Peyer's patch (tissue), 4 donors: ENCODE measurements around the gene OLIG3. TPM values are rescaled to one million over a fixed set of nuclear protein-coding genes. Genes with fewer than 3 reads are reported as not detected.

Experiments used
- DNase-seq, 3 donors: peaks; one replicate each; pipeline ENCODE4 v3.0.0-alpha.2; 2017 to 2019
- H3K27ac ChIP-seq, 4 donors: fragments of 200-600 bp; sonication (generic); one replicate each; pipeline ENCODE4 v1.5.1; 2016 to 2019
- H3K27me3 ChIP-seq, 2 donors: fragments of 200-600 bp; sonication (generic); one replicate each; pipeline ENCODE4 v1.5.1; 2019
- H3K36me3 ChIP-seq, 3 donors: fragments of 200-600 bp; sonication (generic); one replicate each; pipeline ENCODE4 v1.5.1; 2016 to 2019
- H3K4me1 ChIP-seq, 4 donors: fragments of 200-600 bp; sonication (generic); one replicate each; pipeline ENCODE4 v1.5.1; 2016 to 2019
- H3K4me3 ChIP-seq, 4 donors: fragments of 200-600 bp; sonication (generic); 1 replicate in 3 of 4; 2 replicates in 1 of 4; pipeline ENCODE4 v1.5.1; 2016 to 2019; ENCODE audit warnings: mild to moderate bottlenecking in 1 of 4
- H3K9me3 ChIP-seq, 4 donors: fragments of 200-600 bp; sonication (generic); one replicate each; pipeline ENCODE4 v1.5.1; 2016 to 2019; ENCODE audit warnings: mild to moderate bottlenecking in 1 of 4
- CTCF ChIP-seq, 6 experiments: fragments of 450-650 bp in 4 of 6; fragments of 200-600 bp in 2 of 6; sonication (generic) in 1 of 6; IDR thresholded peaks; one replicate each; pipeline ENCODE4 v1.5.1; 2017 to 2019; ENCODE audit warnings: antibody characterized with exemption in 6 of 6, mild to moderate bottlenecking in 3 of 6, moderate library complexity in 1 of 6
- POLR2A ChIP-seq, 2 donors: fragments of 450-650 bp; IDR thresholded peaks; one replicate each; pipeline ENCODE4 v1.5.1; 2017; ENCODE audit warnings: antibody characterized with exemption in 2 of 2, mild to moderate bottlenecking in 2 of 2, moderate library complexity in 2 of 2
- total RNA-seq, 4 donors: library from RNA; depleted of rRNA; stranded (reverse); fragments of >200 nt; gene quantifications; one replicate each; pipeline ENCODE4 v1.1.0, GENCODE V29; 2016

The OLIG3 gene
- total RNA-seq, 4 donors from 2014 or later, result not detected

DNA sequence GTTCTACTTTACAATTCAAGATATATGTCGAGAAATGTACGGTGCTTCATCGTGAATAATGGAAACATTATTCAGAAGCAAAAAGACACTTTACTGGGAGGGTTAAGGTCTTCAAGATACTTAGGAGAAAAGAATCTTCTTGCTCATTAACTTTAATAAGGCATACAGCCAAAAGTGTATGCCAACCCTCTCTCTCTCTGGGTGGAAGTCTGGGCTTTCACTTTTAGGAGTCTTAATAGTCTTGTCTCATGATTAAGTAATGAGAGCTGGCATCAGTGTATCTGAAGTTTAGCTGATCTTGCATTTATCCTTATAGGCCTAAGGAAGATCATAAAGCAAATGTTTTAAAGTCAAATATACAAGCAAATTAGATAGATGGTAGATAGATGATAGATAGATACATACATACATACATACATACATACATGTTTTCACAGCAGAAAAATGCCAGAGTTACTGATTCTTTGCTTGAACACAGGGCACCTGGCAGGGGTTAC is 21.5 kb downstream of the OLIG3 start:
- no peak for DNase-seq
- no peak overlapping the region for H3K27ac ChIP-seq
- H3K4me1 ChIP-seq, result no peaks in the 10 kb centered on the region
- H3K27me3 ChIP-seq, result peaks cover 0 to 6% of the 10 kb centered on the region in 2 donors
- H3K9me3 ChIP-seq, result no peaks in the 10 kb centered on the region
- H3K4me3 ChIP-seq, result no peak overlapping the region
- H3K36me3 ChIP-seq, result no peaks in the 10 kb centered on the region
- TF ChIP-seq CTCF (IDR thresholded peaks at IDR 0.05) (no peak), POLR2A (IDR thresholded peaks at IDR 0.05) (no peak)

GRCh38 chr6:137471986-137472385 is 22.2 kb downstream of the OLIG3 start:
- H3K4me3 ChIP-seq, result no peak overlapping the region
- no peak for DNase-seq
- H3K27ac ChIP-seq, result no peak overlapping the region
- no peaks in the 10 kb centered on the region for H3K4me1 ChIP-seq
- no peak for TF ChIP-seq POLR2A (IDR thresholded peaks at IDR 0.05)
- no peak for TF ChIP-seq CTCF (IDR thresholded peaks at IDR 0.05)
- H3K27me3 ChIP-seq, result peaks cover 0 to 6% of the 10 kb centered on the region in 2 donors
- H3K9me3 ChIP-seq, result no peaks in the 10 kb centered on the region
- H3K36me3 ChIP-seq, result no peaks in the 10 kb centered on the region

DNA sequence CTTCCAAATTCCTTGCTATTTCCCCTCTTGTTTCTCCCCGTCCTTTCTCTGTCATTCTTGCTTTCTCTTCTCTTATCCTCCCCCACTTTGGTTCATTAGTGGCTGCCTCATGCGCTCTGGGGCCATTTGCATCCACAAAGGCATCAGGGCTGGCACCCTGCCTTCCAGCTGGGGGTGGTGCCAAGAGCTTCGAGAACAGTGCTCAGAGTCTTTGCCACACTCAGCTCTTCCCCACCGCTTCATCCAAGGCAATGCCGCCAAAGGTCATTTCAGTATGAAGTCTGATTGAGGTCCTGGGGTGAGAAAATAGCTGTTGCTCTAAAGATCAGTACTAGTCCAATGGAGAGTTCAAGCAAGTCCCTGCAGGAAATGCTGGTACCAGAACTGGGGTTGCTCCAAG is 22.7 kb downstream of the OLIG3 start:
- no peak overlapping the region for H3K4me3 ChIP-seq
- no peaks in the 10 kb centered on the region for H3K36me3 ChIP-seq
- DNase-seq, result no peak
- H3K27ac ChIP-seq, result no peak overlapping the region
- H3K27me3 ChIP-seq, result peaks cover 0 to 6% of the 10 kb centered on the region in 2 donors
- TF ChIP-seq POLR2A (IDR thresholded peaks at IDR 0.05), result no peak
- no peak for TF ChIP-seq CTCF (IDR thresholded peaks at IDR 0.05)
- no peaks in the 10 kb centered on the region for H3K9me3 ChIP-seq
- no peaks in the 10 kb centered on the region for H3K4me1 ChIP-seq

- no peak for DNase-seq
- Histone ChIP-seq H3K27me3 (no peaks in the 10 kb centered on the region), H3K36me3 (no peaks in the 10 kb centered on the region), H3K9me3 (no peaks in the 10 kb centered on the region), H3K4me3 (no peak overlapping the region), H3K4me1 (no peaks in the 10 kb centered on the region), H3K27ac (no peak overlapping the region)
- TF ChIP-seq CTCF (IDR thresholded peaks at IDR 0.05) (no peak), POLR2A (IDR thresholded peaks at IDR 0.05) (no peak)
Measured at GRCh38 chr6:137467211-137467610, 27.0 kb downstream of the OLIG3 start.

- DNase-seq, result no peak
- H3K36me3 ChIP-seq, result no peaks in the 10 kb centered on the region
- no peaks in the 10 kb centered on the region for H3K4me1 ChIP-seq
- H3K4me3 ChIP-seq, result no peak overlapping the region
- H3K9me3 ChIP-seq, result no peaks in the 10 kb centered on the region
- no peaks in the 10 kb centered on the region for H3K27me3 ChIP-seq
- TF ChIP-seq CTCF (IDR thresholded peaks at IDR 0.05) (no peak), POLR2A (IDR thresholded peaks at IDR 0.05) (no peak)
- no peak overlapping the region for H3K27ac ChIP-seq
Measured at GRCh38 chr6:137465378-137466009, 28.7 kb downstream of the OLIG3 start.
